Naive thymus-derived CD8-positive, alpha-beta T cell (primary cell): ENCODE data around the gene ARID3C. TPM values are rescaled to one million over a fixed set of nuclear protein-coding genes. Genes with fewer than 3 reads are reported as not detected.

Source experiments
- ATAC-seq, 2 donors: fragments of 150-1000 bp; cut with Tn5 transposase in 1 of 2; sonication (Bioruptor Pico), chemical (Tn5 transposase) in 1 of 2; 1 replicate in 1 of 2; 2 replicates in 1 of 2; pipeline ENCODE4 v1.10.0; 2021; ENCODE audit warnings: mild to moderate bottlenecking in 2 of 2, moderate library complexity in 2 of 2
- POLR2A ChIA-PET: fragments of 350-600 bp; sonication (Branson Sonifier 250); formaldehyde crosslinking; loops from one replicate; lab custom pipeline; 2021; ENCODE audit warnings: antibody characterized with exemption; lab: Charles Lee
- DNase-seq, 10 donors: peaks; one replicate each; pipeline versions ENCODE4 v3.0.0 to v3.0.0-alpha.2; 2020 to 2022
- H3K27ac Mint-ChIP-seq, 10 donors: one replicate each; pipeline ENCODE4 v1.8.0; 2020 to 2022; ENCODE audit warnings: mild to moderate bottlenecking in 10 of 10, mixed read lengths in 10 of 10, moderate library complexity in 4 of 10, inconsistent platforms in 1 of 10
- H3K27me3 Mint-ChIP-seq, 5 donors: one replicate each; pipeline ENCODE4 v1.8.0; 2021 to 2022; ENCODE audit warnings: mixed read lengths in 5 of 5
- H3K36me3 Mint-ChIP-seq, 3 donors: one replicate each; pipeline ENCODE4 v1.8.0; 2020 to 2022; ENCODE audit warnings: mixed read lengths in 3 of 3, mild to moderate bottlenecking in 2 of 3, inconsistent platforms in 1 of 3
- H3K4me1 Mint-ChIP-seq, 4 donors: one replicate each; pipeline ENCODE4 v1.8.0; 2021 to 2022; ENCODE audit warnings: mixed read lengths in 4 of 4
- H3K4me3 Mint-ChIP-seq, 10 donors: one replicate each; pipeline ENCODE4 v1.8.0; 2020 to 2022; ENCODE audit warnings: mild to moderate bottlenecking in 10 of 10, mixed read lengths in 10 of 10, moderate library complexity in 6 of 10, inconsistent platforms in 1 of 10
- H3K9me3 Mint-ChIP-seq, 9 donors: one replicate each; pipeline ENCODE4 v1.8.0; 2020 to 2022; ENCODE audit warnings: mixed read lengths in 9 of 9, mild to moderate bottlenecking in 3 of 9, inconsistent platforms in 1 of 9, moderate library complexity in 1 of 9
- polyA plus RNA-seq, 3 donors: library from polyadenylated mRNA; unstranded; fragments of 300-500 nt; fragmentation: Illumina TruSeq; gene quantifications; one replicate each; pipeline ENCODE4 v1.2.3, GENCODE V29; 2021
- total RNA-seq, 8 experiments: library from RNA in 2 of 8; stranded (reverse) in 2 of 8; gene quantifications; one replicate each; pipeline ENCODE4 v1.2.3 and lab custom pipeline; 2021 to 2026

Gene ARID3C
- total and polyA plus RNA-seq, 5 experiments from 2014 or later = 0.27 TPM; not detected in 4

DNA sequence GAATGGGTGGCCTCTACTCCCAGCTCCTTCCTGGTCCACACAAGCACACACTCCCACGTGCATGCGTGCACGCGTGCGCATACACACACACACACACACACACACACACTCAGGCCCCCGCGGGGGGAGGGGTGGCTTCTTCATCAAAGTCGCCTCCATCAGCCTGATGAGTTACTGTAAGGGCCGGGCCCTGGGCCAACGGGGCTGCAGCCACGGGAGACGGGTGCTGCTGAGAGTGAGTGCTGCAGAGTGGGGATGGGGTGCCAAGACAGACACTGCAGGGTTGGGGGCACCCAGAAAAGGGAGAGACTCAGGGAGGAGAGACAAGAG is 57.4 kb downstream of the ARID3C start:
- Mint-ChIP-seq H3K4me3 (no peak overlapping the region), H3K36me3 (no peaks in the 10 kb centered on the region), H3K27ac (no peak overlapping the region), H3K4me1 (no peaks in the 10 kb centered on the region), H3K27me3 (peaks cover 18 to 76% (median 31%) of the 10 kb centered on the region in 5 donors), H3K9me3 (no peaks in the 10 kb centered on the region)
- POLR2A ChIA-PET = no interaction called here
- ATAC-seq = no peak
- DNase-seq = no peak

Other genes with a start within 250 kb of the ARID3C start
- gene FAM219A, start 170.5 kb downstream of the ARID3C start, total RNA-seq = 10 to 100 TPM; 18.4 to 18.5 TPM
- gene FAM219A, start 170.5 kb downstream of the ARID3C start, polyA plus RNA-seq = 1 to 10 TPM in 1 of 3 donors, under 1 TPM in 2; 0.59 to 1.1 (median 0.67) TPM
- not detected for gene DNAI1, start 170.3 kb downstream of the ARID3C start, total RNA-seq
- not detected for gene DNAI1, start 170.3 kb downstream of the ARID3C start, polyA plus RNA-seq
- gene ENHO, start 106.1 kb downstream of the ARID3C start, total RNA-seq = under 1 TPM in 1 of 2 experiments, not detected in 1; 0.36 TPM
- gene ENHO, start 106.1 kb downstream of the ARID3C start, polyA plus RNA-seq = under 1 TPM; 0.19 to 0.24 (median 0.21) TPM
- not detected for gene CNTFR, start 39.3 kb downstream of the ARID3C start, total RNA-seq
- not detected for gene CNTFR, start 39.3 kb downstream of the ARID3C start, polyA plus RNA-seq
- gene RPP25L, start 17.0 kb downstream of the ARID3C start, total RNA-seq = 10 to 100 TPM; 20.5 to 22.2 TPM
- 10 to 100 TPM; 28.7 to 51.7 (median 45.1) TPM for gene RPP25L, start 17.0 kb downstream of the ARID3C start, polyA plus RNA-seq
- gene DCTN3, start 8.6 kb downstream of the ARID3C start, total RNA-seq = 10 to 100 TPM; 60.0 to 69.6 TPM
- gene DCTN3, start 8.6 kb downstream of the ARID3C start, polyA plus RNA-seq = 100 to 1,000 TPM; 117 to 140 (median 124) TPM
- gene SIGMAR1, start 8.7 kb upstream of the ARID3C start, total RNA-seq = 10 to 100 TPM; 37.7 to 39.8 TPM
- gene SIGMAR1, start 8.7 kb upstream of the ARID3C start, polyA plus RNA-seq = 10 to 100 TPM; 67.9 to 78.4 (median 71.8) TPM
- gene GALT, start 17.6 kb upstream of the ARID3C start, total RNA-seq = 100 to 1,000 TPM; 170 to 181 TPM
- gene GALT, start 17.6 kb upstream of the ARID3C start, polyA plus RNA-seq = 10 to 100 TPM; 38.2 to 46.7 (median 42.0) TPM
- 100 to 1,000 TPM; 135 to 144 TPM for gene IL11RA, start 23.1 kb upstream of the ARID3C start, total RNA-seq
- gene IL11RA, start 23.1 kb upstream of the ARID3C start, polyA plus RNA-seq = 1 to 10 TPM; 5.1 to 7.7 (median 6.1) TPM
- gene CCL27, start 33.6 kb upstream of the ARID3C start, total RNA-seq = not detected
- not detected for gene CCL27, start 33.6 kb upstream of the ARID3C start, polyA plus RNA-seq
- gene CCL19, start 62.2 kb upstream of the ARID3C start, total RNA-seq = not detected
- gene CCL19, start 62.2 kb upstream of the ARID3C start, polyA plus RNA-seq = not detected
- not detected for gene CCL21, start 81.1 kb upstream of the ARID3C start, total RNA-seq
- not detected for gene CCL21, start 81.1 kb upstream of the ARID3C start, polyA plus RNA-seq